ENCODE data around the gene SART3.

- TF ChIP-seq, protein P1, sequence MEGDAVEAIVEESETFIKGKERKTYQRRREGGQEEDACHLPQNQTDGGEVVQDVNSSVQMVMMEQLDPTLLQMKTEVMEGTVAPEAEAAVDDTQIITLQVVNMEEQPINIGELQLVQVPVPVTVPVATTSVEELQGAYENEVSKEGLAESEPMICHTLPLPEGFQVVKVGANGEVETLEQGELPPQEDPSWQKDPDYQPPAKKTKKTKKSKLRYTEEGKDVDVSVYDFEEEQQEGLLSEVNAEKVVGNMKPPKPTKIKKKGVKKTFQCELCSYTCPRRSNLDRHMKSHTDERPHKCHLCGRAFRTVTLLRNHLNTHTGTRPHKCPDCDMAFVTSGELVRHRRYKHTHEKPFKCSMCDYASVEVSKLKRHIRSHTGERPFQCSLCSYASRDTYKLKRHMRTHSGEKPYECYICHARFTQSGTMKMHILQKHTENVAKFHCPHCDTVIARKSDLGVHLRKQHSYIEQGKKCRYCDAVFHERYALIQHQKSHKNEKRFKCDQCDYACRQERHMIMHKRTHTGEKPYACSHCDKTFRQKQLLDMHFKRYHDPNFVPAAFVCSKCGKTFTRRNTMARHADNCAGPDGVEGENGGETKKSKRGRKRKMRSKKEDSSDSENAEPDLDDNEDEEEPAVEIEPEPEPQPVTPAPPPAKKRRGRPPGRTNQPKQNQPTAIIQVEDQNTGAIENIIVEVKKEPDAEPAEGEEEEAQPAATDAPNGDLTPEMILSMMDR (IDR thresholded peaks at IDR 0.05; ENCODE audit: low read depth, low read length, missing input control) = no peak
- TF ChIP-seq, protein P2, sequence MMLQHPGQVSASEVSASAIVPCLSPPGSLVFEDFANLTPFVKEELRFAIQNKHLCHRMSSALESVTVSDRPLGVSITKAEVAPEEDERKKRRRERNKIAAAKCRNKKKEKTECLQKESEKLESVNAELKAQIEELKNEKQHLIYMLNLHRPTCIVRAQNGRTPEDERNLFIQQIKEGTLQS (IDR thresholded peaks at IDR 0.05) = no peak
- no peak for TF ChIP-seq MAX (IDR thresholded peaks at IDR 0.05)
- no peak for TF ChIP-seq FOXA1 (IDR thresholded peaks at IDR 0.05)
- no peak for TF ChIP-seq TAF1 (conservative IDR thresholded peaks at IDR 0.05)
- no peak for TF ChIP-seq JUND (IDR thresholded peaks at IDR 0.05)
- TF ChIP-seq, protein P3, sequence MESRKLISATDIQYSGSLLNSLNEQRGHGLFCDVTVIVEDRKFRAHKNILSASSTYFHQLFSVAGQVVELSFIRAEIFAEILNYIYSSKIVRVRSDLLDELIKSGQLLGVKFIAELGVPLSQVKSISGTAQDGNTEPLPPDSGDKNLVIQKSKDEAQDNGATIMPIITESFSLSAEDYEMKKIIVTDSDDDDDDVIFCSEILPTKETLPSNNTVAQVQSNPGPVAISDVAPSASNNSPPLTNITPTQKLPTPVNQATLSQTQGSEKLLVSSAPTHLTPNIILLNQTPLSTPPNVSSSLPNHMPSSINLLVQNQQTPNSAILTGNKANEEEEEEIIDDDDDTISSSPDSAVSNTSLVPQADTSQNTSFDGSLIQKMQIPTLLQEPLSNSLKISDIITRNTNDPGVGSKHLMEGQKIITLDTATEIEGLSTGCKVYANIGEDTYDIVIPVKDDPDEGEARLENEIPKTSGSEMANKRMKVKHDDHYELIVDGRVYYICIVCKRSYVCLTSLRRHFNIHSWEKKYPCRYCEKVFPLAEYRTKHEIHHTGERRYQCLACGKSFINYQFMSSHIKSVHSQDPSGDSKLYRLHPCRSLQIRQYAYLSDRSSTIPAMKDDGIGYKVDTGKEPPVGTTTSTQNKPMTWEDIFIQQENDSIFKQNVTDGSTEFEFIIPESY (IDR thresholded peaks at IDR 0.05) = no peak
- TF ChIP-seq YY1 (IDR thresholded peaks at IDR 0.05) = no peak
- no peak for TF ChIP-seq EGR1 (IDR thresholded peaks at IDR 0.05; ENCODE audit: low read depth in 2 of 2)
- TF ChIP-seq HNF4G (IDR thresholded peaks at IDR 0.05) = no peak
- TF ChIP-seq RXRA (IDR thresholded peaks at IDR 0.05) = no peak
- TF ChIP-seq, protein P4, sequence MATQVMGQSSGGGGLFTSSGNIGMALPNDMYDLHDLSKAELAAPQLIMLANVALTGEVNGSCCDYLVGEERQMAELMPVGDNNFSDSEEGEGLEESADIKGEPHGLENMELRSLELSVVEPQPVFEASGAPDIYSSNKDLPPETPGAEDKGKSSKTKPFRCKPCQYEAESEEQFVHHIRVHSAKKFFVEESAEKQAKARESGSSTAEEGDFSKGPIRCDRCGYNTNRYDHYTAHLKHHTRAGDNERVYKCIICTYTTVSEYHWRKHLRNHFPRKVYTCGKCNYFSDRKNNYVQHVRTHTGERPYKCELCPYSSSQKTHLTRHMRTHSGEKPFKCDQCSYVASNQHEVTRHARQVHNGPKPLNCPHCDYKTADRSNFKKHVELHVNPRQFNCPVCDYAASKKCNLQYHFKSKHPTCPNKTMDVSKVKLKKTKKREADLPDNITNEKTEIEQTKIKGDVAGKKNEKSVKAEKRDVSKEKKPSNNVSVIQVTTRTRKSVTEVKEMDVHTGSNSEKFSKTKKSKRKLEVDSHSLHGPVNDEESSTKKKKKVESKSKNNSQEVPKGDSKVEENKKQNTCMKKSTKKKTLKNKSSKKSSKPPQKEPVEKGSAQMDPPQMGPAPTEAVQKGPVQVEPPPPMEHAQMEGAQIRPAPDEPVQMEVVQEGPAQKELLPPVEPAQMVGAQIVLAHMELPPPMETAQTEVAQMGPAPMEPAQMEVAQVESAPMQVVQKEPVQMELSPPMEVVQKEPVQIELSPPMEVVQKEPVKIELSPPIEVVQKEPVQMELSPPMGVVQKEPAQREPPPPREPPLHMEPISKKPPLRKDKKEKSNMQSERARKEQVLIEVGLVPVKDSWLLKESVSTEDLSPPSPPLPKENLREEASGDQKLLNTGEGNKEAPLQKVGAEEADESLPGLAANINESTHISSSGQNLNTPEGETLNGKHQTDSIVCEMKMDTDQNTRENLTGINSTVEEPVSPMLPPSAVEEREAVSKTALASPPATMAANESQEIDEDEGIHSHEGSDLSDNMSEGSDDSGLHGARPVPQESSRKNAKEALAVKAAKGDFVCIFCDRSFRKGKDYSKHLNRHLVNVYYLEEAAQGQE (IDR thresholded peaks at IDR 0.05) = no peak
- no peak for TF ChIP-seq HNF4A (conservative IDR thresholded peaks at IDR 0.05)
These were observed 76.1 kb downstream of the SART3 start for GRCh38 chr12:108484845-108485244.

All from liver (tissue), 3 donors.